ENCODE results near the gene CCL17. TPM values are rescaled to one million over a fixed set of nuclear protein-coding genes. Genes with fewer than 3 reads are reported as not detected.
"Not testable (repeated sequence)": the region's sequence is repeated elsewhere in the genome, so short reads cannot be mapped to it uniquely, and the experiment has no call there.

CCL17 gene
- total RNA-seq, 2 donors from 2014 or later, result not detected

- Histone ChIP-seq H3K4me1 (peaks cover 0 to 15% of the 10 kb centered on the region in 2 donors), H3K27ac (no peak overlapping the region), H3K36me3 (no peaks in the 10 kb centered on the region), H3K27me3 (no peaks in the 10 kb centered on the region), H3K4me3 (no peak overlapping the region), H3K9me3 (no peaks in the 10 kb centered on the region)
- DNase-seq (ENCODE audit: low spot score), result no peak
- no peak for TF ChIP-seq CTCF (IDR thresholded peaks at IDR 0.05)
These were observed 12.9 kb upstream of the CCL17 start for GRCh38 chr16:57391708-57392107.

- Histone ChIP-seq H3K9me3 (no peaks in the 10 kb centered on the region), H3K36me3 (no peaks in the 10 kb centered on the region), H3K27ac (no peak overlapping the region), H3K27me3 (no peaks in the 10 kb centered on the region), H3K4me3 (no peak overlapping the region), H3K4me1 (peaks cover 0 to 10% of the 10 kb centered on the region in 2 donors)
- DNase-seq (ENCODE audit: low spot score), result no peak
- TF ChIP-seq CTCF (IDR thresholded peaks at IDR 0.05), result no peak
These were observed 11.9 kb upstream of the CCL17 start for GRCh38 chr16:57392694-57393093.

DNA sequence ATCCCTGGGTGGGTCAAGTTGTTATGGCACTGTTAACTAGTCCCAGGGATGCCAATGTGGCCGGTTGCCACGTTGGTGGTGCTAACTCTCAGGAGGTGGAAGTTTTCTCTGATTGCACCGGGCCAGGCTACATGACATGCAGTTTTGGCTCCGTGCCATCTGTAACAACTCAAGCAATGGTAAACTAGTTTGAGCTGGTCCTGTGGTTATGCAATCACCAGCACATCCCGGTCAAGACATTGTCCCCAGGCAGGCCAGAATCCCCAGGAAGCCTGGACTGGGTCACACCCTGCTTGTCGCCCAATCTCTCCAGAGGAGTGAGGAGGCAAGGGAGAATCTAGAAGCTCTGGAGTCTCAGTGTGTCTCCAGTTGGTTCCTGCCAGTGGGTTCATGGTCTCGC lies 10.1 kb upstream of the CCL17 start:
- no peak for TF ChIP-seq CTCF (IDR thresholded peaks at IDR 0.05)
- Histone ChIP-seq H3K9me3 (no peaks in the 10 kb centered on the region), H3K4me3 (no peak overlapping the region), H3K27ac (no peak overlapping the region), H3K27me3 (no peaks in the 10 kb centered on the region), H3K36me3 (no peaks in the 10 kb centered on the region), H3K4me1 (peaks cover 0 to 10% of the 10 kb centered on the region in 2 donors)
- no peak for DNase-seq (ENCODE audit: low spot score)

GRCh38 chr16:57395026-57395425 lies 9.5 kb upstream of the CCL17 start:
- Histone ChIP-seq H3K4me1 (peaks cover 0 to 10% of the 10 kb centered on the region in 2 donors), H3K27ac (no peak overlapping the region), H3K27me3 (no peaks in the 10 kb centered on the region), H3K36me3 (no peaks in the 10 kb centered on the region), H3K4me3 (no peak overlapping the region), H3K9me3 (no peaks in the 10 kb centered on the region)
- no peak for DNase-seq (ENCODE audit: low spot score)
- TF ChIP-seq CTCF (IDR thresholded peaks at IDR 0.05), result no peak

GRCh38 chr16:57396786-57397185 lies 7.8 kb upstream of the CCL17 start:
- Histone ChIP-seq H3K27ac (no peak overlapping the region), H3K27me3 (no peaks in the 10 kb centered on the region), H3K9me3 (no peaks in the 10 kb centered on the region), H3K36me3 (no peaks in the 10 kb centered on the region), H3K4me3 (no peak overlapping the region), H3K4me1 (no peaks in the 10 kb centered on the region)
- no peak for TF ChIP-seq CTCF (IDR thresholded peaks at IDR 0.05)
- no peak for DNase-seq (ENCODE audit: low spot score)

DNA sequence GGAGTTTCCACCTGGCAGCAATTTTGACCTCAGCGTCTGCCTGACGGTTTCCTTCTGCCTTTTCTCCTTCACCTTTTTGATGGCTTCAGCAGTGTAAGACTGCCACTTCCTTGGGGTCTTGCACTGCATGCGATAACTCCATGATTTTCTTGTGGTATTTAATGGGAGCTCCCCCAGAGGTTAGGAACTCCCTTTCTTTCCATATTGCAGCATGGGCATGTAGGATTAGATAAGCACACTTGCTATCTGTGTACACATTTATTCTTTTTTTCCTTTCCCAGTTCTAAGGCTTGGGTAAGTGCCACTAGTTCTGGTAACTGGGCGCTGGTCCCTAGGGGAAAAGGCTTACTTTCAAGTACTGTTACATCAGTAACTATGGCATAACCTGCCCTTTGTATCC lies 7.1 kb upstream of the CCL17 start:
- not testable (repeated sequence) for H3K4me3 ChIP-seq; DNase-seq (ENCODE audit: low spot score); H3K27me3 ChIP-seq; H3K9me3 ChIP-seq; H3K36me3 ChIP-seq; H3K27ac ChIP-seq; H3K4me1 ChIP-seq
